ENCODE measurements around the gene FBLN5.

The FBLN5 gene

GRCh38 chr14:91925727-91926121 is 21.8 kb downstream of the FBLN5 start:
- no peak overlapping the region for H2BK5ac ChIP-seq (ENCODE audit: low read length)
- H3K4me2 ChIP-seq (ENCODE audit: insufficient read depth, low read length, poor library complexity, severe bottlenecking) = no peak overlapping the region
- H3K18ac ChIP-seq (ENCODE audit: low read length) = peak overlapping the region; percentile 5
- no peak overlapping the region for H3K23ac ChIP-seq (ENCODE audit: low read depth, low read length, poor library complexity)
- peak overlapping the region; percentile 33 for H2AK5ac ChIP-seq (ENCODE audit: low read depth, low read length)
- no peak overlapping the region for H2BK15ac ChIP-seq (ENCODE audit: low read length)
- WGBS, 2 donors (ENCODE audit: extremely low coverage in 2 of 2, insufficient read length in 2 of 2, insufficient replicate concordance in 1 of 2) = no CpG with 5 or more reads among the region's 10 CpGs
- H2BK12ac ChIP-seq (ENCODE audit: low read length) = no peak overlapping the region
- no peak overlapping the region for H3K9ac ChIP-seq (ENCODE audit: low read depth, low read length, poor library complexity)
- H3K27ac ChIP-seq (replicated peaks; ENCODE audit: low read length) = no peak overlapping the region
- no peak overlapping the region for H2AFZ ChIP-seq (ENCODE audit: low read length)
- no peak for DNase-seq (ENCODE audit: low spot score)
- H2BK120ac ChIP-seq (ENCODE audit: low read depth, low read length) = no peak overlapping the region
- H3K27me3 ChIP-seq (ENCODE audit: control insufficient read depth in 3 of 3, insufficient read depth in 3 of 3, low read depth in 1 of 3, low read length in 3 of 3) = peaks cover 0 to 7% (median 0%) of the 10 kb centered on the region in 3 experiments
- H3K4ac ChIP-seq (ENCODE audit: low read length) = no peak overlapping the region
- H3K14ac ChIP-seq (ENCODE audit: low read length) = peak overlapping the region; percentile 25
- no peak overlapping the region for H4K8ac ChIP-seq (ENCODE audit: low read depth, low read length)
- no peaks in the 10 kb centered on the region for H3K4me1 ChIP-seq (ENCODE audit: control insufficient read depth in 2 of 2, insufficient read depth in 1 of 2, low read depth in 1 of 2, low read length in 2 of 2)
- no peaks in the 10 kb centered on the region for H3K36me3 ChIP-seq (replicated peaks in 1 of 2; ENCODE audit: control insufficient read depth in 2 of 2, insufficient read depth in 2 of 2, low read length in 2 of 2)
- no peak overlapping the region for H3K4me3 ChIP-seq (ENCODE audit: low read length in 2 of 2)
- no peaks in the 10 kb centered on the region for H3K79me1 ChIP-seq (ENCODE audit: low read depth, low read length)
- H4K91ac ChIP-seq (ENCODE audit: low read depth, low read length, poor library complexity) = no peak overlapping the region
- H3K9me3 ChIP-seq (replicated peaks in 1 of 2; ENCODE audit: control insufficient read depth in 2 of 2, insufficient read depth in 1 of 2, low read depth in 1 of 2, low read length in 2 of 2) = no peaks in the 10 kb centered on the region

GRCh38 chr14:91925001-91925726 is 22.3 kb downstream of the FBLN5 start:
- H3K18ac ChIP-seq (ENCODE audit: low read length) = no peak overlapping the region
- no peak overlapping the region for H3K4ac ChIP-seq (ENCODE audit: low read length)
- no peak overlapping the region for H3K23ac ChIP-seq (ENCODE audit: low read depth, low read length, poor library complexity)
- no peak overlapping the region for H2BK5ac ChIP-seq (ENCODE audit: low read length)
- no peaks in the 10 kb centered on the region for H3K9me3 ChIP-seq (replicated peaks in 1 of 2; ENCODE audit: control insufficient read depth in 2 of 2, insufficient read depth in 1 of 2, low read depth in 1 of 2, low read length in 2 of 2)
- H2BK12ac ChIP-seq (ENCODE audit: low read length) = no peak overlapping the region
- no peak overlapping the region for H4K91ac ChIP-seq (ENCODE audit: low read depth, low read length, poor library complexity)
- H2BK120ac ChIP-seq (ENCODE audit: low read depth, low read length) = no peak overlapping the region
- no peak overlapping the region for H3K9ac ChIP-seq (ENCODE audit: low read depth, low read length, poor library complexity)
- no CpG with 5 or more reads among the region's 13 CpGs for WGBS, 2 donors (ENCODE audit: extremely low coverage in 2 of 2, insufficient read length in 2 of 2, insufficient replicate concordance in 1 of 2)
- no peak overlapping the region for H2AFZ ChIP-seq (ENCODE audit: low read length)
- no peak overlapping the region for H4K8ac ChIP-seq (ENCODE audit: low read depth, low read length)
- H3K4me1 ChIP-seq (ENCODE audit: control insufficient read depth in 2 of 2, insufficient read depth in 1 of 2, low read depth in 1 of 2, low read length in 2 of 2) = no peaks in the 10 kb centered on the region
- H3K4me2 ChIP-seq (ENCODE audit: insufficient read depth, low read length, poor library complexity, severe bottlenecking) = no peak overlapping the region
- no peak overlapping the region for H3K27ac ChIP-seq (replicated peaks; ENCODE audit: low read length)
- H3K4me3 ChIP-seq (ENCODE audit: low read length in 2 of 2) = no peak overlapping the region
- peaks cover 0 to 7% (median 0%) of the 10 kb centered on the region in 3 experiments for H3K27me3 ChIP-seq (ENCODE audit: control insufficient read depth in 3 of 3, insufficient read depth in 3 of 3, low read depth in 1 of 3, low read length in 3 of 3)
- H2AK5ac ChIP-seq (ENCODE audit: low read depth, low read length) = no peak overlapping the region
- no peaks in the 10 kb centered on the region for H3K36me3 ChIP-seq (replicated peaks in 1 of 2; ENCODE audit: control insufficient read depth in 2 of 2, insufficient read depth in 2 of 2, low read length in 2 of 2)
- no peak for DNase-seq (ENCODE audit: low spot score)
- H2BK15ac ChIP-seq (ENCODE audit: low read length) = no peak overlapping the region
- peak overlapping the region; percentile 0 for H3K14ac ChIP-seq (ENCODE audit: low read length)
- no peaks in the 10 kb centered on the region for H3K79me1 ChIP-seq (ENCODE audit: low read depth, low read length)

- Histone ChIP-seq H3K9ac (ENCODE audit: low read depth, low read length, poor library complexity) (no peak overlapping the region), H2AFZ (ENCODE audit: low read length) (no peak overlapping the region), H4K8ac (ENCODE audit: low read depth, low read length) (no peak overlapping the region), H2BK5ac (ENCODE audit: low read length) (no peak overlapping the region), H2AK5ac (ENCODE audit: low read depth, low read length) (no peak overlapping the region), H3K14ac (ENCODE audit: low read length) (no peak overlapping the region), H3K27me3 (ENCODE audit: control insufficient read depth in 3 of 3, insufficient read depth in 3 of 3, low read depth in 1 of 3, low read length in 3 of 3) (peaks cover 0 to 2% (median 0%) of the 10 kb centered on the region in 3 experiments), H3K23ac (ENCODE audit: low read depth, low read length, poor library complexity) (no peak overlapping the region), H3K4ac (ENCODE audit: low read length) (no peak overlapping the region), H3K4me1 (ENCODE audit: control insufficient read depth in 2 of 2, insufficient read depth in 1 of 2, low read depth in 1 of 2, low read length in 2 of 2) (peaks cover 0 to 1% of the 10 kb centered on the region in 2 donors), H3K4me2 (ENCODE audit: insufficient read depth, low read length, poor library complexity, severe bottlenecking) (no peak overlapping the region), H3K27ac (replicated peaks; ENCODE audit: low read length) (no peak overlapping the region), H3K4me3 (ENCODE audit: low read length in 2 of 2) (no peak overlapping the region), H4K91ac (ENCODE audit: low read depth, low read length, poor library complexity) (no peak overlapping the region), H3K79me1 (ENCODE audit: low read depth, low read length) (no peaks in the 10 kb centered on the region), H2BK120ac (ENCODE audit: low read depth, low read length) (no peak overlapping the region), H2BK12ac (ENCODE audit: low read length) (no peak overlapping the region), H2BK15ac (ENCODE audit: low read length) (no peak overlapping the region), H3K36me3 (replicated peaks in 1 of 2; ENCODE audit: control insufficient read depth in 2 of 2, insufficient read depth in 2 of 2, low read length in 2 of 2) (no peaks in the 10 kb centered on the region), H3K18ac (ENCODE audit: low read length) (no peak overlapping the region), H3K9me3 (replicated peaks in 1 of 2; ENCODE audit: control insufficient read depth in 2 of 2, insufficient read depth in 1 of 2, low read depth in 1 of 2, low read length in 2 of 2) (no peaks in the 10 kb centered on the region)
- no peak for DNase-seq (ENCODE audit: low spot score)
- no CpG with 5 or more reads among the region's 3 CpGs for WGBS, 2 donors (ENCODE audit: extremely low coverage in 2 of 2, insufficient read length in 2 of 2, insufficient replicate concordance in 1 of 2)
Measured at GRCh38 chr14:91920526-91920925, 27.0 kb downstream of the FBLN5 start.

DNA sequence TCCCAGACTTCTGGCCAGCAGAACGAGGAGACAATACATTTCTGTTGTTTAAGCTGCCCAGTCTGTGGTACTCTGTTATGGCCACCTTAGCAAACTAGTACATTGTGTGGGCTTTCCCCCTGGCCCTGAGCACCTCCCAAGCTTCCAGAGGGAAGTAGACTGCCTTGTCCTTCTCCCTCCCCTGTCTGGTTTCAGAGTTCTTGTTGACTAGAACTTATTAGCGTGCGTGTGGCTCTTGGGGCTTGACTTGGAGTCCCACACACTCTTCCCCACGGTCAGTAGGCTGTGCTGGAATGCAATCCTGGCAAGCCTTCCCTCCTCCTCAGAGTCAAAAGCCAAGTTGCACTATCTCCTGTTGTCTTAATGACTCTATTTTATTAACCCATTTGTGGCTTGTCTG is 27.7 kb downstream of the FBLN5 start:
- Histone ChIP-seq H3K9ac (ENCODE audit: low read depth, low read length, poor library complexity) (no peak overlapping the region), H3K36me3 (replicated peaks in 1 of 2; ENCODE audit: control insufficient read depth in 2 of 2, insufficient read depth in 2 of 2, low read length in 2 of 2) (no peaks in the 10 kb centered on the region), H2BK5ac (ENCODE audit: low read length) (no peak overlapping the region), H2AK5ac (ENCODE audit: low read depth, low read length) (no peak overlapping the region), H3K14ac (ENCODE audit: low read length) (no peak overlapping the region), H3K4me3 (ENCODE audit: low read length in 2 of 2) (no peak overlapping the region), H4K8ac (ENCODE audit: low read depth, low read length) (no peak overlapping the region), H2BK15ac (ENCODE audit: low read length) (no peak overlapping the region), H2AFZ (ENCODE audit: low read length) (no peak overlapping the region), H3K79me1 (ENCODE audit: low read depth, low read length) (no peaks in the 10 kb centered on the region), H3K4ac (ENCODE audit: low read length) (no peak overlapping the region), H2BK120ac (ENCODE audit: low read depth, low read length) (no peak overlapping the region), H3K4me1 (ENCODE audit: control insufficient read depth in 2 of 2, insufficient read depth in 1 of 2, low read depth in 1 of 2, low read length in 2 of 2) (peaks cover 0 to 1% of the 10 kb centered on the region in 2 donors), H3K9me3 (replicated peaks in 1 of 2; ENCODE audit: control insufficient read depth in 2 of 2, insufficient read depth in 1 of 2, low read depth in 1 of 2, low read length in 2 of 2) (no peaks in the 10 kb centered on the region), H3K27me3 (ENCODE audit: control insufficient read depth in 3 of 3, insufficient read depth in 3 of 3, low read depth in 1 of 3, low read length in 3 of 3) (no peaks in the 10 kb centered on the region), H3K4me2 (ENCODE audit: insufficient read depth, low read length, poor library complexity, severe bottlenecking) (no peak overlapping the region), H3K27ac (replicated peaks; ENCODE audit: low read length) (no peak overlapping the region), H3K23ac (ENCODE audit: low read depth, low read length, poor library complexity) (no peak overlapping the region), H4K91ac (ENCODE audit: low read depth, low read length, poor library complexity) (no peak overlapping the region), H2BK12ac (ENCODE audit: low read length) (no peak overlapping the region), H3K18ac (ENCODE audit: low read length) (no peak overlapping the region)
- no CpG with 5 or more reads among the region's 4 CpGs for WGBS, 2 donors (ENCODE audit: extremely low coverage in 2 of 2, insufficient read length in 2 of 2, insufficient replicate concordance in 1 of 2)
- no peak for DNase-seq (ENCODE audit: low spot score)

All from neuronal stem cell (in vitro differentiated cells).